Osteoblast (primary cell): ENCODE measurements around the gene SNX32. TPM values are rescaled to one million over a fixed set of nuclear protein-coding genes. Genes with fewer than 3 reads are reported as not detected.

Source experiments
- DNase-seq: peaks from one replicate; pipeline ENCODE4 v3.0.0; 2011; ENCODE audit warnings: low spot score, mixed read lengths; ENCODE audit not compliant: insufficient read length; ENCODE audit errors: missing footprints
- H2AFZ ChIP-seq: 2 replicates; pipeline ENCODE4 v1.6.0; 2011; ENCODE audit warnings: mild to moderate bottlenecking, low read length
- H3K27ac ChIP-seq: 2 replicates; pipeline ENCODE4 v1.5.1; 2011; ENCODE audit warnings: mild to moderate bottlenecking, low read depth, low read length, moderate library complexity
- H3K27me3 ChIP-seq: 2 replicates; pipeline ENCODE4 v1.6.0; 2012; ENCODE audit warnings: mild to moderate bottlenecking, control low read depth, inconsistent platforms, low read length, moderate library complexity; ENCODE audit not compliant: insufficient read depth
- H3K36me3 ChIP-seq: 2 replicates; pipeline ENCODE4 v1.5.1; 2011; ENCODE audit warnings: mild to moderate bottlenecking, low read length, control low read depth, moderate library complexity; ENCODE audit not compliant: insufficient read depth
- H3K4me1 ChIP-seq: 2 replicates; pipeline ENCODE4 v1.5.1; 2011; ENCODE audit warnings: mild to moderate bottlenecking, low read length, control low read depth, moderate library complexity; ENCODE audit not compliant: insufficient read depth
- H3K4me2 ChIP-seq: 2 replicates; pipeline ENCODE4 v1.6.0; 2011; ENCODE audit warnings: mild to moderate bottlenecking, low read length; ENCODE audit not compliant: insufficient read depth
- H3K4me3 ChIP-seq: fragments of 200-600 bp; sonication (generic); 3 replicates; pipeline ENCODE4 v1.5.1; 2012; ENCODE audit warnings: mild to moderate bottlenecking, low read length, inconsistent platforms; ENCODE audit not compliant: insufficient read depth
- H3K79me2 ChIP-seq: 2 replicates; pipeline ENCODE4 v1.6.0; 2012; ENCODE audit warnings: mild to moderate bottlenecking, low read length, control low read depth, inconsistent platforms; ENCODE audit not compliant: insufficient read depth
- H3K9me3 ChIP-seq: 2 replicates; pipeline ENCODE4 v1.5.1; 2011; ENCODE audit warnings: low read depth, low read length, control low read depth
- H4K20me1 ChIP-seq: 2 replicates; pipeline ENCODE4 v1.6.0; 2012; ENCODE audit warnings: mild to moderate bottlenecking, low read length, control low read depth; ENCODE audit not compliant: insufficient read depth
- total RNA-seq: library from RNA; depleted of rRNA; stranded (reverse); fragments of >200 nt; gene quantifications from 2 replicates; pipeline ENCODE4 v1.2.3, GENCODE V29; 2012
- TF ChIP-seq, protein P1 (sequence below): IDR thresholded peaks from 2 replicates; pipeline ENCODE4 v1.5.1; 2011; ENCODE audit warnings: mild to moderate bottlenecking, low read depth, low read length, moderate library complexity; ENCODE audit errors: extremely low read depth

SNX32 gene
- total RNA-seq, 1 donor: 1.1 TPM

- no peaks in the 10 kb centered on the region for H3K36me3 ChIP-seq
- no peaks in the 10 kb centered on the region for H3K79me2 ChIP-seq
- H3K27ac ChIP-seq: no peak overlapping the region
- TF ChIP-seq, protein P1, sequence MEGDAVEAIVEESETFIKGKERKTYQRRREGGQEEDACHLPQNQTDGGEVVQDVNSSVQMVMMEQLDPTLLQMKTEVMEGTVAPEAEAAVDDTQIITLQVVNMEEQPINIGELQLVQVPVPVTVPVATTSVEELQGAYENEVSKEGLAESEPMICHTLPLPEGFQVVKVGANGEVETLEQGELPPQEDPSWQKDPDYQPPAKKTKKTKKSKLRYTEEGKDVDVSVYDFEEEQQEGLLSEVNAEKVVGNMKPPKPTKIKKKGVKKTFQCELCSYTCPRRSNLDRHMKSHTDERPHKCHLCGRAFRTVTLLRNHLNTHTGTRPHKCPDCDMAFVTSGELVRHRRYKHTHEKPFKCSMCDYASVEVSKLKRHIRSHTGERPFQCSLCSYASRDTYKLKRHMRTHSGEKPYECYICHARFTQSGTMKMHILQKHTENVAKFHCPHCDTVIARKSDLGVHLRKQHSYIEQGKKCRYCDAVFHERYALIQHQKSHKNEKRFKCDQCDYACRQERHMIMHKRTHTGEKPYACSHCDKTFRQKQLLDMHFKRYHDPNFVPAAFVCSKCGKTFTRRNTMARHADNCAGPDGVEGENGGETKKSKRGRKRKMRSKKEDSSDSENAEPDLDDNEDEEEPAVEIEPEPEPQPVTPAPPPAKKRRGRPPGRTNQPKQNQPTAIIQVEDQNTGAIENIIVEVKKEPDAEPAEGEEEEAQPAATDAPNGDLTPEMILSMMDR: no peak
- DNase-seq: no peak
- H4K20me1 ChIP-seq: no peaks in the 10 kb centered on the region
- no peak overlapping the region for H3K4me3 ChIP-seq
- no peak overlapping the region for H2AFZ ChIP-seq
- no peaks in the 10 kb centered on the region for H3K4me1 ChIP-seq
- no peak overlapping the region for H3K4me2 ChIP-seq
- peaks cover 25% of the 10 kb centered on the region for H3K27me3 ChIP-seq
- H3K9me3 ChIP-seq: no peaks in the 10 kb centered on the region
These were observed 34.9 kb upstream of the SNX32 start for GRCh38 chr11:65798882-65799281.

- Histone ChIP-seq H3K4me1 (no peaks in the 10 kb centered on the region), H3K79me2 (no peaks in the 10 kb centered on the region), H4K20me1 (no peaks in the 10 kb centered on the region), H3K9me3 (no peaks in the 10 kb centered on the region), H3K27ac (no peak overlapping the region), H3K27me3 (peaks cover 26% of the 10 kb centered on the region), H3K4me3 (no peak overlapping the region), H2AFZ (no peak overlapping the region), H3K4me2 (no peak overlapping the region), H3K36me3 (no peaks in the 10 kb centered on the region)
- DNase-seq: peak; percentile 71
- TF ChIP-seq, protein P1: no peak
These were observed 32.4 kb upstream of the SNX32 start for GRCh38 chr11:65801153-65801987.

DNA sequence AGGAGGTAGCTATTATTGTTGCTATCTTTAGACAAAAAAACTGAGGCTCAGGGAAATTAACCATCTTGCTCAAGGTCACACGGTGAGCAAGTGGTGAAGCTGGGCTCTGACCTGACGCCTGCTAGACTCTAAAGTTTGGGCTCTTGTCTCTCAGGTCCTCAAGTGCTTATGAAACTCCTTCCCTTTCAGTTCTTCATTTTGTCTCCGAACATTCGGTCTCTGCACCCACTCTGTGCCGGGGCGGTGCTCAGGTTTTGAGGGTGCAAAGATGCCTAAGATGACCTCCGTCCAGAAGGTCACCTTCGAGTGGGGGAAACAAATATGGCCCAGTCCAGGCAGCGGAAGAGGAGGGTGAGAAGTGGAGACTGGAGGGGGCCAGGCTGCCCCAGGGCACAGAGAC, 30.9 kb upstream of the SNX32 start:
- H3K79me2 ChIP-seq: no peaks in the 10 kb centered on the region
- no peak overlapping the region for H2AFZ ChIP-seq
- no peak overlapping the region for H3K4me3 ChIP-seq
- no peaks in the 10 kb centered on the region for H3K9me3 ChIP-seq
- no peak overlapping the region for H3K27ac ChIP-seq
- H3K4me2 ChIP-seq: no peak overlapping the region
- H4K20me1 ChIP-seq: no peaks in the 10 kb centered on the region
- peaks cover 29% of the 10 kb centered on the region for H3K27me3 ChIP-seq
- peak; percentile 71 for DNase-seq
- no peaks in the 10 kb centered on the region for H3K4me1 ChIP-seq
- TF ChIP-seq, protein P1: no peak
- H3K36me3 ChIP-seq: no peaks in the 10 kb centered on the region

- Histone ChIP-seq H3K4me2 (no peak overlapping the region), H3K4me1 (no peaks in the 10 kb centered on the region), H3K36me3 (no peaks in the 10 kb centered on the region), H3K27ac (no peak overlapping the region), H4K20me1 (no peaks in the 10 kb centered on the region), H3K9me3 (no peaks in the 10 kb centered on the region), H3K27me3 (peaks cover 36% of the 10 kb centered on the region), H2AFZ (no peak overlapping the region), H3K4me3 (no peak overlapping the region), H3K79me2 (no peaks in the 10 kb centered on the region)
- DNase-seq: no peak
- TF ChIP-seq, protein P1: no peak
These were observed 29.8 kb upstream of the SNX32 start for GRCh38 chr11:65803797-65804492.
